ENCODE data around the gene RFTN2. TPM values are rescaled to one million over a fixed set of nuclear protein-coding genes. Genes with fewer than 3 reads are reported as not detected.

Gene RFTN2
- total RNA-seq, 1 experiment from 2014 or later, result 1.5 TPM

- no peak for DNase-seq (ENCODE audit: low spot score)
Observed at GRCh38 chr2:197548582-197548981, 126.8 kb downstream of the RFTN2 start.

GRCh38 chr2:197547163-197547900 is 128.1 kb downstream of the RFTN2 start:
- DNase-seq (ENCODE audit: low spot score), result no peak

GRCh38 chr2:197543206-197543605 is 132.2 kb downstream of the RFTN2 start:
- no peak for DNase-seq (ENCODE audit: low spot score)

GRCh38 chr2:197539734-197540133 is 135.7 kb downstream of the RFTN2 start:
- DNase-seq (ENCODE audit: low spot score), result no peak

DNA sequence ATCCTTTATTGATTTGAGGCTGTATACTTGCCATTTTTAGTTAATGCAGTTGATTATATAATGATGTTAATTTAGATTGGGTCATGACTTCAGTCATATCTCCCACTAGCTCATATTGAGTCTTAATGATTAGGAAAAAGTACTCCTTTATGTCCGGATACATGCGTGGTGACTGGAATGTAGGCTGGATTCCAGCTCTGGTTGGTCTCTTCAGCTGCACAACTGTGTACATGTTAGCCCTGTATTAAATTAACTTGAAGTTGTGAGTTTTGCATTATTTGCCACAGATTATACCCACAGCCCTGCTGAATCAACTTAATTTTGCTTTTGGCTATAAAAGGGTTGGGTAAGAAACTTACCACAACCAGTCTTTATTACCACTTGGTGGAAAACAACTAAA is 137.0 kb downstream of the RFTN2 start:
- DNase-seq (ENCODE audit: low spot score), result no peak

Other genes with a start within 250 kb of the RFTN2 start
- 155 and 279 TPM in 2 replicates for gene SF3B1, start 240.6 kb downstream of the RFTN2 start, total RNA-seq (2014; rRNA removed; shearing (Covaris generic))
- 28.0 and 28.8 TPM in 2 replicates for gene COQ10B, start 222.0 kb downstream of the RFTN2 start, total RNA-seq (2014; rRNA removed; shearing (Covaris generic))
- 364 and 452 TPM in 2 replicates for gene HSPD1, start 175.7 kb downstream of the RFTN2 start, total RNA-seq (2014; rRNA removed; shearing (Covaris generic))
- 328 and 511 TPM in 2 replicates for gene HSPE1, start 175.2 kb downstream of the RFTN2 start, total RNA-seq (2014; rRNA removed; shearing (Covaris generic))
- gene MOB4, start 159.5 kb downstream of the RFTN2 start, total RNA-seq (2014; rRNA removed; shearing (Covaris generic)), result 32.4 and 44.5 TPM in 2 replicates
- gene MARS2, start 29.8 kb upstream of the RFTN2 start, total RNA-seq (2014; rRNA removed; shearing (Covaris generic)), result 1.7 and 4.1 TPM in 2 replicates
- gene BOLL, start 109.7 kb upstream of the RFTN2 start, total RNA-seq (2014; rRNA removed; shearing (Covaris generic)), result not detected in 2 replicates
- 0.19 and 0.31 TPM in 2 replicates for gene PLCL1, start 129.0 kb upstream of the RFTN2 start, total RNA-seq (2014; rRNA removed; shearing (Covaris generic))

All from H4 (cell line).